Brain microvascular endothelial cell (primary cell): ENCODE data around the gene SIRPB1.

Experiments used
- DNase-seq: peaks from one replicate; pipeline ENCODE4 v3.0.0-alpha.2; 2020
- H3K27ac ChIP-seq: fragments of 250-450 bp; sonication (Bioruptor Pico); 2 replicates; pipeline ENCODE4 v1.5.1; 2020; ENCODE audit warnings: mild to moderate bottlenecking, moderate library complexity
- H3K27me3 ChIP-seq: fragments of 250-450 bp; sonication (Bioruptor Pico); replicated peaks from 2 replicates; pipeline ENCODE4 v1.5.1; 2020; ENCODE audit warnings: mild to moderate bottlenecking
- H3K36me3 ChIP-seq: fragments of 250-450 bp; sonication (Bioruptor Pico); replicated peaks from 2 replicates; pipeline ENCODE4 v1.5.1; 2020; ENCODE audit warnings: mild to moderate bottlenecking
- H3K4me3 ChIP-seq: 2 replicates; pipeline ENCODE4 v1.5.1; 2011; ENCODE audit warnings: low read depth, mild to moderate bottlenecking, control low read depth, low read length, moderate library complexity
- in situ Hi-C: cut with HindIII; loops from 2 replicates; pipeline ENCODE4 v1.10.0; 2017; ENCODE audit warnings: low sequenced_read_pairs, low pct_ligation_motif_present
- TF ChIP-seq, protein P1 (sequence below): IDR thresholded peaks from 2 replicates; pipeline ENCODE4 v1.5.1; 2011; ENCODE audit warnings: low read depth, mild to moderate bottlenecking, moderate library complexity, low read length, control low read depth, inconsistent platforms; ENCODE audit errors: missing control alignments

SIRPB1 gene

DNA sequence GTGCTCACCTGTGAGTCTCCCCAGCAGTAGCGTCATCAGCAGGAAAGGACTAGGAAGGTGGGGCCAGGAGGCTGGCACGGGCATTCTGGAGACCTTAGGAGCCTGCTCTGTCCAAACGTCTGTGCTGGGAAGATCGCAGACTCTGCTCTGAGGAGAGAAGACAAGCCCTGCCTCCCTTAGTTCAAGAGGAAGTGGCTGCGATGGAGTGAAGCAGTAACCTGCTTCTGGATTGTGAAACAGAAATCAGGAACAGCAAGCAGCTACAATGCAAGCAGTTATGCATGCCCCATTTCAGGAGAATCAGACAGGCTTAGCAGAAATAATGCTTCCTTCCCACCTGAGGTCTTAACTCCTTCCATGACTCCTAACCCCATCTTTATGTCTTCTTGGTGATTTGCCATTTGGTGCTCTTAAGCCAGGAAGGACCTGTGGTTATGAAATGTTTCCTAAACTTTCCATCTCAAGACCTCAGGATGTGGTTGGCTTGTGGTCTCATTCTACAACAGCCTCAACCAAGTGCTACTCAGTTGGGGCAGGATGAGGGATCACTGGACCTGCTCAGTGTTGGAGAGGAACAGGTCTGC, at the start of gene SIRPB1:
Gene SIRPB1, minus strand, starts transcription at position 149 of the 584 bp plus-strand sequence. Its CDS starts 65 bp downstream, at position 84.
- H3K27ac ChIP-seq = no peak within 1 kb of the TSS
- DNase-seq = no peak

DNA sequence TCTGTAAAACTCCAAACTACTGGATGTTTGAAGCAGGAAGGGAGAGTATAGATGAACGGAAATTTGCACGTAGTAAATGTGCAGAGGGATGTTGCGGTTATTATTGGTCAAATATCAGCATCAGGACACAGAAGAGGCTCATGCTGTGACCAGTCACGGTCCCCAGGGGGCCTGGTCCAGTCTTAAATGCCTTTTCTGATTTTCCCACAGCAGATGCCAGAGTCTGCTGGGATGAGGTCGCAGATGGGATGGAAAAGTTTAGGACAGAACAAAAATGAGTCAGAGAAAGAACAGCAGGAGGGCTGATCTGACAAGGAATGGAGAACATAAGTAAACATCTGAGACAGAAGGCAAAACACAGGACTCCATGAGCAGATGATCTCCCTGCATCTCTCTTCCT, 49.5 kb upstream of the SIRPB1 start:
- H3K27me3 ChIP-seq = no peaks in the 10 kb centered on the region
- no peak overlapping the region for H3K27ac ChIP-seq
- H3K4me3 ChIP-seq = no peak overlapping the region
- H3K36me3 ChIP-seq = no peaks in the 10 kb centered on the region
- TF ChIP-seq, protein P1, sequence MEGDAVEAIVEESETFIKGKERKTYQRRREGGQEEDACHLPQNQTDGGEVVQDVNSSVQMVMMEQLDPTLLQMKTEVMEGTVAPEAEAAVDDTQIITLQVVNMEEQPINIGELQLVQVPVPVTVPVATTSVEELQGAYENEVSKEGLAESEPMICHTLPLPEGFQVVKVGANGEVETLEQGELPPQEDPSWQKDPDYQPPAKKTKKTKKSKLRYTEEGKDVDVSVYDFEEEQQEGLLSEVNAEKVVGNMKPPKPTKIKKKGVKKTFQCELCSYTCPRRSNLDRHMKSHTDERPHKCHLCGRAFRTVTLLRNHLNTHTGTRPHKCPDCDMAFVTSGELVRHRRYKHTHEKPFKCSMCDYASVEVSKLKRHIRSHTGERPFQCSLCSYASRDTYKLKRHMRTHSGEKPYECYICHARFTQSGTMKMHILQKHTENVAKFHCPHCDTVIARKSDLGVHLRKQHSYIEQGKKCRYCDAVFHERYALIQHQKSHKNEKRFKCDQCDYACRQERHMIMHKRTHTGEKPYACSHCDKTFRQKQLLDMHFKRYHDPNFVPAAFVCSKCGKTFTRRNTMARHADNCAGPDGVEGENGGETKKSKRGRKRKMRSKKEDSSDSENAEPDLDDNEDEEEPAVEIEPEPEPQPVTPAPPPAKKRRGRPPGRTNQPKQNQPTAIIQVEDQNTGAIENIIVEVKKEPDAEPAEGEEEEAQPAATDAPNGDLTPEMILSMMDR = peak; percentile 14
- DNase-seq = peak; percentile 51
- in situ Hi-C loops = no loop called here

More for the DNA sequence above, at the start of gene SIRPB1:
- no peaks in the 10 kb centered on the region for H3K36me3 ChIP-seq
- in situ Hi-C loops = no loop called here
- no peaks in the 10 kb centered on the region for H3K27me3 ChIP-seq
- TF ChIP-seq, protein P1 = no peak
- H3K4me3 ChIP-seq = no peak within 1 kb of the TSS

DNA sequence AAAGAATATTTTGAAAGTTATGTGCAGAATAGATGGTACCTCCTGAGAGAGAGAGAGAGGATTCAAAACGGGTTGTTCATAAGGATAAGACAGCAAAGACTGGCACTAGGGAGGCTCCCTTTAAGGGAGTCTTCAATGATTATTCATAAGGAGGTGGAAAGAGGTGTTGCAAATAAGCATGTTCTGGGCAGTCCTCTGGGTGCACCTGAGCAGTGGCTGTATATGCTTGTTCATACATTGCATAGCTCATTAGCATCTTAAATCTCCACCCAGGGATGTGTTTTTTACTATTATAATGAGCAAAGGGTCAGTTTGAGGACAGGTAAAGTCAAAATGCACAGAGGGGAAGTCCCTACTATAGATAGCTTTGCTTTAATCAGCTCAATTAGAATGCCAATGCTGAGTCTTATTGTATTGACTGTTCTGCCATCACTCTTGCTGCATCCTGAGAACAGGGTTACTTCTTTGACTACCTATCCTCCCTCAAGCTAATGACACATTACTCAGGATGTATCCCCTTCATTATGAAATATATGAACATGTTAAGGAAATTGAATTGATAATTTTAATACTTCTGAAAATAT, 47.8 kb upstream of the SIRPB1 start:
- H3K36me3 ChIP-seq = no peaks in the 10 kb centered on the region
- in situ Hi-C loops = no loop called here
- no peak overlapping the region for H3K4me3 ChIP-seq
- no peaks in the 10 kb centered on the region for H3K27me3 ChIP-seq
- no peak for DNase-seq
- TF ChIP-seq, protein P1 = no peak
- H3K27ac ChIP-seq = no peak overlapping the region

DNA sequence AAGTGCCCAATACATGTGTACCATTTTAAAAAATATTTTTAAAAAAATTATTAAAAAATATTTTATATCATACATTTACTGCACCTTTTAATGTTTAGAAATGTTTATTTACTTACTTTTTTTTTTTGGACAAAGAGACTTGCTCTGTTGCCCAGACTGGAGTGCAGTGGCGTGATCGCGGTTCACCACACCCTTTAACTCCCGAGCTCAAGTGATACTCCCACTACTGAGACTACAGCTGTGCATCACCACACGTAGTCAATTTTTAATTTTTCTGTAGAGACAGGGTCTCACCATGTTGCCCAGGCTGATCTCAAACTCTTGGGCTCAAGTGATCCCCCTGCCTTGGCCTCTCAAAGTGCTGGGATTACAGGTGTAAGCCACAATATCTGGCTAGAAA, 47.0 kb upstream of the SIRPB1 start:
- no peaks in the 10 kb centered on the region for H3K36me3 ChIP-seq
- no peaks in the 10 kb centered on the region for H3K27me3 ChIP-seq
- H3K4me3 ChIP-seq = no peak overlapping the region
- in situ Hi-C loops = no loop called here
- TF ChIP-seq, protein P1 = no peak
- no peak overlapping the region for H3K27ac ChIP-seq
- no peak for DNase-seq

DNA sequence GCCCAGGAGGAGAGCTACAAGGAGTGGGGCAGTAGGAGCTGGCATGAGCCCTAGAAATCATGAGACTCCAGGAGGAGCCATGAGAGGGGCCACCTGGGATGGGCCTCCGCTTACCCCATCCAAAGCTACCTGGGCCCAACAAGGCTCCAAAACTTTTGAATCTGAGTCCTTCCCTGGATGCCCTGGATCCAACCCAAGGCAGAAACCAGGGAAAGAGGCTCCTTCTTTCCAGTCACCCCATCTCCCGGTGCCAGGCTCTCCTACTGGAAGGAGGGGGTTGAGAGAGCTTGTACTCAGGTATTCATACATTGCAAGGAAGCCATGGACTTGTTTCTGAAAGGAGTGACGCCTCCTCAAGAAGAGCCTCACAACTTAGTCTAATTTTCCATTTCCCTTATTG, 45.5 kb upstream of the SIRPB1 start:
- Histone ChIP-seq H3K27ac (no peak overlapping the region), H3K4me3 (no peak overlapping the region), H3K36me3 (no peaks in the 10 kb centered on the region), H3K27me3 (no peaks in the 10 kb centered on the region)
- in situ Hi-C loops = no loop called here
- TF ChIP-seq, protein P1 = no peak
- DNase-seq = no peak

DNA sequence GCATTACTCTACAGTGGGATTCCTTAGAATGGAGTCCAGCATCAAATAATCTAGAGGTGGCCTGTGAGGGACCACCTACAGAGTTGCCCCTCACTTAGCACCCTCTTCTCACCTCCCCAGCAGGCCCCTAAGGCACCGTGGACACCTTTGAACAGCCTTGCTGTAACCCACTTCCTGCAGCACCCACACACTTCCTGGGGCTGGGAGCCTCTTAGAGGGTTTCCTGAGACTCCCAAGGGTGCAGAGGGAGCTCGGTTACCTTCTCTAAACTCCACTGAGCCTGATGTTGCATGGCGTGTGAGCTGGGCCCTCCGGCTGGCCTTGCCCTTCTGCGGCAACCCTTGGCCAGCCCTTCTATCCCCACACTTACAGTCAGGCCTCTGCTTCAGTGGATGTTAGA, 45.1 kb upstream of the SIRPB1 start:
- in situ Hi-C loops = no loop called here
- no peak overlapping the region for H3K4me3 ChIP-seq
- H3K27ac ChIP-seq = no peak overlapping the region
- TF ChIP-seq, protein P1 = no peak
- H3K36me3 ChIP-seq = no peaks in the 10 kb centered on the region
- no peaks in the 10 kb centered on the region for H3K27me3 ChIP-seq
- no peak for DNase-seq
